ENCODE data around the gene EPM2AIP1.

DNA sequence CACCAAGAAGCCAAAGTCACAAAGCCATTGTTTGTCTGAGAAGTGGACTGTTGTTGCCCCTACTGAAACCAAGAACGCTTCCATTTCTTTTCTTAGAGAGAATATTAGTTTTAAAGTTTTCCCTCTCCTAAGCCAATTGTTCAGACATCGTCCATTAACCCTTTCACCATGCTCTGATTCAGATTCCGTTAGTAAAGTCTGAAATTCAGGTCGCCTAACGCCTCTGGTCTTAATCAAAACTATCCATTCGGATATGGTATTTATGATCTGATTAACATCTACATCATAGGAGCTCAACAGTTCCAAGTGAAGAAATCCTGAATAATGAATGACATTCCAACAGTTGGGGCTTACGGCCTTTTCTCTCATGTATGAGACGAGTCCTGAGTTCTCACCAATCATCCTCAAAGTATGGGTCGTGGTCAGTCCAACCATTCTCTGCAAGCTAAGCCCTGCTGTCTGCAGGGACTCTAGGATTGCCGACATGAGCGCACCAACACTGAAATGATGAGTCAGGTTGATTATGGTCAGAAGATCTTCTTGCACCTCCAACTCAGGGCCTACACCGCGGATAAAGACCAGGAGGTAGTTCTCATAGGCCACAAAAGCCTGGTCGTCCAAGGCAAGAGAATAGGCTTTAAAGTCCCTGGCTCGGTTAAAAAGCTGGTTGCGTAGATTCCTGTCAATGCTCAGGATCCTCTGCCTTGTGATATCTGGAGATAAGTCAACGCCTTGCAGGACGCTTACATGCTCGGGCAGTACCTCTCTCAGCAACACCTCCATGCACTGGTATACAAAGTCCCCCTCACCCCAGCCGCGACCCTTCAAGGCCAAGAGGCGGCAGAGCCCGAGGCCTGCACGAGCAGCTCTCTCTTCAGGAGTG lies 767 bp downstream of the EPM2AIP1 start:
- TF ChIP-seq, protein P1, sequence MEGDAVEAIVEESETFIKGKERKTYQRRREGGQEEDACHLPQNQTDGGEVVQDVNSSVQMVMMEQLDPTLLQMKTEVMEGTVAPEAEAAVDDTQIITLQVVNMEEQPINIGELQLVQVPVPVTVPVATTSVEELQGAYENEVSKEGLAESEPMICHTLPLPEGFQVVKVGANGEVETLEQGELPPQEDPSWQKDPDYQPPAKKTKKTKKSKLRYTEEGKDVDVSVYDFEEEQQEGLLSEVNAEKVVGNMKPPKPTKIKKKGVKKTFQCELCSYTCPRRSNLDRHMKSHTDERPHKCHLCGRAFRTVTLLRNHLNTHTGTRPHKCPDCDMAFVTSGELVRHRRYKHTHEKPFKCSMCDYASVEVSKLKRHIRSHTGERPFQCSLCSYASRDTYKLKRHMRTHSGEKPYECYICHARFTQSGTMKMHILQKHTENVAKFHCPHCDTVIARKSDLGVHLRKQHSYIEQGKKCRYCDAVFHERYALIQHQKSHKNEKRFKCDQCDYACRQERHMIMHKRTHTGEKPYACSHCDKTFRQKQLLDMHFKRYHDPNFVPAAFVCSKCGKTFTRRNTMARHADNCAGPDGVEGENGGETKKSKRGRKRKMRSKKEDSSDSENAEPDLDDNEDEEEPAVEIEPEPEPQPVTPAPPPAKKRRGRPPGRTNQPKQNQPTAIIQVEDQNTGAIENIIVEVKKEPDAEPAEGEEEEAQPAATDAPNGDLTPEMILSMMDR (IDR thresholded peaks at IDR 0.05), result no peak
- TF ChIP-seq CHD2 (IDR thresholded peaks at IDR 0.05; ENCODE audit: low read length, partially characterized antibody) (no peak), MYC (IDR thresholded peaks at IDR 0.05; ENCODE audit: borderline replicate concordance, low read length) (no peak), KDM1A (IDR thresholded peaks at IDR 0.05; ENCODE audit: low read depth) (no peak), CEBPB (IDR thresholded peaks at IDR 0.05) (no peak), PHF8 (IDR thresholded peaks at IDR 0.05; ENCODE audit: borderline replicate concordance, low read depth) (no peak), JUNB (IDR thresholded peaks at IDR 0.05) (no peak), RAD21 (conservative IDR thresholded peaks at IDR 0.05 in 1 of 2, IDR thresholded peaks at IDR 0.05 in 1 of 2) (no peak)
- TF ChIP-seq, protein P2, sequence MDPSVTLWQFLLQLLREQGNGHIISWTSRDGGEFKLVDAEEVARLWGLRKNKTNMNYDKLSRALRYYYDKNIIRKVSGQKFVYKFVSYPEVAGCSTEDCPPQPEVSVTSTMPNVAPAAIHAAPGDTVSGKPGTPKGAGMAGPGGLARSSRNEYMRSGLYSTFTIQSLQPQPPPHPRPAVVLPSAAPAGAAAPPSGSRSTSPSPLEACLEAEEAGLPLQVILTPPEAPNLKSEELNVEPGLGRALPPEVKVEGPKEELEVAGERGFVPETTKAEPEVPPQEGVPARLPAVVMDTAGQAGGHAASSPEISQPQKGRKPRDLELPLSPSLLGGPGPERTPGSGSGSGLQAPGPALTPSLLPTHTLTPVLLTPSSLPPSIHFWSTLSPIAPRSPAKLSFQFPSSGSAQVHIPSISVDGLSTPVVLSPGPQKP (IDR thresholded peaks at IDR 0.05; ENCODE audit: low read depth, low read length), result no peak
- TF ChIP-seq, protein P3, sequence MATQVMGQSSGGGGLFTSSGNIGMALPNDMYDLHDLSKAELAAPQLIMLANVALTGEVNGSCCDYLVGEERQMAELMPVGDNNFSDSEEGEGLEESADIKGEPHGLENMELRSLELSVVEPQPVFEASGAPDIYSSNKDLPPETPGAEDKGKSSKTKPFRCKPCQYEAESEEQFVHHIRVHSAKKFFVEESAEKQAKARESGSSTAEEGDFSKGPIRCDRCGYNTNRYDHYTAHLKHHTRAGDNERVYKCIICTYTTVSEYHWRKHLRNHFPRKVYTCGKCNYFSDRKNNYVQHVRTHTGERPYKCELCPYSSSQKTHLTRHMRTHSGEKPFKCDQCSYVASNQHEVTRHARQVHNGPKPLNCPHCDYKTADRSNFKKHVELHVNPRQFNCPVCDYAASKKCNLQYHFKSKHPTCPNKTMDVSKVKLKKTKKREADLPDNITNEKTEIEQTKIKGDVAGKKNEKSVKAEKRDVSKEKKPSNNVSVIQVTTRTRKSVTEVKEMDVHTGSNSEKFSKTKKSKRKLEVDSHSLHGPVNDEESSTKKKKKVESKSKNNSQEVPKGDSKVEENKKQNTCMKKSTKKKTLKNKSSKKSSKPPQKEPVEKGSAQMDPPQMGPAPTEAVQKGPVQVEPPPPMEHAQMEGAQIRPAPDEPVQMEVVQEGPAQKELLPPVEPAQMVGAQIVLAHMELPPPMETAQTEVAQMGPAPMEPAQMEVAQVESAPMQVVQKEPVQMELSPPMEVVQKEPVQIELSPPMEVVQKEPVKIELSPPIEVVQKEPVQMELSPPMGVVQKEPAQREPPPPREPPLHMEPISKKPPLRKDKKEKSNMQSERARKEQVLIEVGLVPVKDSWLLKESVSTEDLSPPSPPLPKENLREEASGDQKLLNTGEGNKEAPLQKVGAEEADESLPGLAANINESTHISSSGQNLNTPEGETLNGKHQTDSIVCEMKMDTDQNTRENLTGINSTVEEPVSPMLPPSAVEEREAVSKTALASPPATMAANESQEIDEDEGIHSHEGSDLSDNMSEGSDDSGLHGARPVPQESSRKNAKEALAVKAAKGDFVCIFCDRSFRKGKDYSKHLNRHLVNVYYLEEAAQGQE (IDR thresholded peaks at IDR 0.05), result no peak
